HG03457 (cell line): ENCODE results near the gene LMO2.
"Not testable (repeated sequence)": the region's sequence is repeated elsewhere in the genome, so short reads cannot be mapped to it uniquely, and the experiment has no call there.

Source experiments
- ATAC-seq: cut with Tn5 transposase; IDR thresholded peaks from one replicate; pipeline ENCODE4 v1.9.1; 2021; ENCODE audit warnings: moderate number of reproducible peaks; ENCODE audit not compliant: unreplicated experiment

LMO2 gene

GRCh38 chr11:33827206-33827605 lies 64.7 kb downstream of the LMO2 start:
- no peak for ATAC-seq

DNA sequence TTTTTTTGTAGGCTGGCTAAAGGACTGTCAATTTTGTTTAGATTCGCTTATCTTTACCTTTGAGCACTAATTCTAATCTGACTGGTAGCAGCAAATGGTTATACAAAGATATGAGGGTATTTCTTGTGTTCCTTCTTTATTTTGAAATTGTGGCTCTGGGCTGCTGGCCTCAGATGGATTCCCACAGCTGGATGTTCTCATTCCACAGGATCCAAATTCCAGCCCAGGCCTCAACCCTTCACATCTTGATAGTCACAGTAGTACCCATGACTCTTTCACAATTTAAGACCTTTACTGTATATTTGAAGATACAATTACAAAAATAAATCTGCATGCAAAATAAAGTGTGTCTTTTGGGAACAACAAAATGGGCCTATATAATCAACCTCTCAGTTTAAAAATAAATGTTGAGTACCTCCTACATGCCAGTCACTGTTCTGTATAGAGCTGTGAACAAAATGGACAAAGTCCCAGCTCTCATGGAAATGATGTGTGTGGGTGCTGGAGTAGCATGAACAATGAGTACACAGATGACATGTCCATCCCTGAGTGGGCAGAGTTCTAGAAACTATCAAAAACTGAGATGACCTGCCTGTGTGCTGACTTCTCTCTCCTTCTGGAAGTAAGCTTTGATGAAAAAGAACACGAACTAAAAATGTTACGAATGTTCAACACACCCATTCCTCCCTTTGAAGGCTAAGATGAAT lies 65.9 kb downstream of the LMO2 start:
- no peak for ATAC-seq

- ATAC-seq = not testable (repeated sequence)
Observed at GRCh38 chr11:33822981-33823380, 68.9 kb downstream of the LMO2 start.

DNA sequence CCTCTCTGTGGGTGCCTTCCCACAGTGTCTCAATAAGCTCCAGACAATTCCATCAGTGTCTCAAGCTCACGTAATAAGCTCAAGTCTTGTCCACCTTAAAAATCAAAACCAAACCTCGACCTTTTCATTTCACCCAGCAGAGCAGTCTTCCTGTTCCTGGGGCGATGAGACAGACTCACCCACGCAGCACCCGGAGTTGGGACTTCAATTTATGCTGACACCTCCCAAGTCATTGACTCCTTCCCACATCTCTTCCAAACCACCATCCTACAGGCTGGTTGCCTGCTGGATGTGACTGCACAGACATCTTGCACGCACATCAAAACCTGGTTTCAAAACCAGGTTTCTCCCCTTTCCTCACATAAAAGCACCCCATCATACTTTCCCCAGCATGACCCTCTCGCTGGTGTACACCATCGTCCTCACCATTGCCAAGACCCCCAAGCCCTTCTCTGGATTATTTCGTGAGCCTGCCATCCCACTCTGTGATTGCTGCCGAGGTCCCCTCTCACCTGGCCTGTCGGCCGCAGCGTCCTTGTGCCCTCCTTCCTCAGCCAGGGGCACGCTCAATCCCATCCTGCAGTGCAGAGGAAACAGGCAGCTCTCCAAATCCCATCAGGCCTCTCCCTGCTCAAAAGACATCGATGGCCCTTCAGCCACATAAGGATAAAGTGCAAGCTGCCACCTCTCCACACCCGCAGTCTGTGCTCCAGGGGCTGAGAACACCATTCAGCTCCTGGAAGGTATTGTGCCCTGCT lies 72.4 kb downstream of the LMO2 start:
- no peak for ATAC-seq
